A673 (cell line): ENCODE data around the gene ZBTB14. TPM values are rescaled to one million over a fixed set of nuclear protein-coding genes. Genes with fewer than 3 reads are reported as not detected.
A peak's percentile ranks its signal among the peaks of the same experiment; 100 is the strongest.

Experiments used
- BruUV-seq: library from RNA; stranded (reverse); fragments of 400-500 nt; replicated peaks from 2 replicates; lab custom pipeline; 2021; lab: Mats Ljungman, UMichigan
- CTCF ChIA-PET: fragments of 300-600 bp; sonication (Branson Sonifier 250); formaldehyde crosslinking; loops from one replicate; lab custom pipeline; 2022; ENCODE audit warnings: antibody characterized with exemption; lab: Charles Lee
- POLR2A ChIA-PET: fragments of 300-600 bp; sonication (Branson Sonifier 250); formaldehyde crosslinking; loops from one replicate; lab custom pipeline; 2022; ENCODE audit warnings: antibody characterized with exemption; ENCODE audit not compliant: low non-redundant PET; lab: Charles Lee
- DNase-seq: peaks from one replicate; pipeline ENCODE4 v3.0.0-alpha.2; 2015; ENCODE audit warnings: low spot score
- H3K27ac ChIP-seq: fragments of 200-600 bp; sonication (generic); 2 replicates; pipeline ENCODE4 v1.5.1; 2016; ENCODE audit warnings: mixed run types, low read depth, mild to moderate bottlenecking, mixed read lengths, antibody characterized with exemption, low read length; ENCODE audit not compliant: poor library complexity, severe bottlenecking
- H3K27me3 ChIP-seq: fragments of 200-600 bp; sonication (generic); replicated peaks from 2 replicates; pipeline ENCODE4 v1.6.1; 2017; ENCODE audit warnings: mixed run types, low read depth, mild to moderate bottlenecking, mixed read lengths, antibody characterized with exemption, low read length; ENCODE audit not compliant: insufficient read depth, poor library complexity
- H3K36me3 ChIP-seq: fragments of 200-600 bp; sonication (generic); 2 replicates; pipeline ENCODE4 v1.6.1; 2016; ENCODE audit warnings: mixed run types, mild to moderate bottlenecking, mixed read lengths, antibody characterized with exemption, low read length; ENCODE audit not compliant: insufficient read depth, poor library complexity, severe bottlenecking
- H3K4me1 ChIP-seq: fragments of 200-600 bp; sonication (generic); 2 replicates; pipeline ENCODE4 v1.6.1; 2017; ENCODE audit warnings: mixed run types, mild to moderate bottlenecking, mixed read lengths, antibody characterized with exemption, low read length; ENCODE audit not compliant: insufficient read depth, poor library complexity, severe bottlenecking
- H3K4me3 ChIP-seq: fragments of 200-600 bp; sonication (generic); 2 replicates; pipeline ENCODE4 v1.5.1; 2016; ENCODE audit warnings: low read depth, mixed run types, mild to moderate bottlenecking, mixed read lengths, low read length; ENCODE audit not compliant: poor library complexity, severe bottlenecking
- H3K9me3 ChIP-seq: fragments of 200-600 bp; sonication (generic); 2 replicates; pipeline ENCODE4 v1.6.1; 2016; ENCODE audit warnings: mixed run types, low read depth, mild to moderate bottlenecking, mixed read lengths, antibody characterized with exemption, low read length; ENCODE audit not compliant: poor library complexity, severe bottlenecking
- CTCF ChIP-seq: fragments of 300-800, 200-600 bp; sonication (generic); conservative IDR thresholded peaks from 2 replicates; pipeline ENCODE4 v1.5.1; 2017; ENCODE audit warnings: low read depth, mild to moderate bottlenecking, antibody characterized with exemption, low read length, moderate library complexity, mixed read lengths
- EZH2 ChIP-seq: fragments of 200-600 bp; sonication (generic); IDR thresholded peaks from 2 replicates; pipeline ENCODE4 v1.6.1; 2017; ENCODE audit warnings: borderline replicate concordance, low read depth, mild to moderate bottlenecking, mixed read lengths, antibody characterized with exemption, low read length; ENCODE audit not compliant: poor library complexity, severe bottlenecking
- intact Hi-C: fragments of 100-400 bp; cut with micrococcal nuclease; formaldehyde crosslinking; loops from one replicate; pipeline ENCODE4 v1.10.0; 2022; ENCODE audit not compliant: unreplicated experiment
- total RNA-seq: library from RNA; stranded (reverse); gene quantifications from 2 replicates; pipeline ENCODE4 v1.2.3, GENCODE V29; 2021

The ZBTB14 gene
- total RNA-seq, 1 experiment from 2014 or later, result 14.8 TPM

- peaks cover 4% of the 10 kb centered on the region for H3K4me1 ChIP-seq
- peaks cover 32% of the 10 kb centered on the region for H3K27me3 ChIP-seq
- POLR2A ChIA-PET, result no interaction called here
- H3K4me3 ChIP-seq, result peak overlapping the region; percentile 77
- H3K9me3 ChIP-seq, result no peaks in the 10 kb centered on the region
- CTCF ChIA-PET, result no interaction called here
- peak overlapping the region; percentile 86 for H3K27ac ChIP-seq
- peaks cover 2% of the 10 kb centered on the region for H3K36me3 ChIP-seq
- intact Hi-C loops, result loop anchor here (5.0 kb wide), 1 partner anchor 60 kb away; no protein-coding TSS in a partner anchor
- peak; percentile 89 for DNase-seq
- no peak for TF ChIP-seq EZH2
- no peak for TF ChIP-seq CTCF
- BruUV-seq, result no TSS peak
Measured at GRCh38 chr18:5296706-5297320, 1.3 kb upstream of the ZBTB14 start.

- peak overlapping the region; percentile 77 for H3K4me3 ChIP-seq
- no peaks in the 10 kb centered on the region for H3K9me3 ChIP-seq
- peaks cover 9% of the 10 kb centered on the region for H3K36me3 ChIP-seq
- H3K27me3 ChIP-seq, result peaks cover 25% of the 10 kb centered on the region
- intact Hi-C loops, result loop anchor here (5.0 kb wide), 1 partner anchor 59 kb away; no protein-coding TSS in a partner anchor
- POLR2A ChIA-PET, result no interaction called here
- no TSS peak for BruUV-seq
- H3K27ac ChIP-seq, result peak overlapping the region; percentile 90
- CTCF ChIA-PET, result no interaction called here
- H3K4me1 ChIP-seq, result peaks cover 4% of the 10 kb centered on the region
- TF ChIP-seq CTCF (no peak), EZH2 (no peak)
- DNase-seq, result peak; percentile 97
Measured at GRCh38 chr18:5295981-5296705, 617 bp upstream of the ZBTB14 start.

GRCh38 chr18:5294457-5295230 lies 882 bp downstream of the ZBTB14 start:
- Histone ChIP-seq H3K27me3 (peaks cover 10% of the 10 kb centered on the region), H3K9me3 (no peaks in the 10 kb centered on the region), H3K4me3 (peak overlapping the region; percentile 52), H3K27ac (peak overlapping the region; percentile 56), H3K4me1 (peaks cover 4% of the 10 kb centered on the region), H3K36me3 (peaks cover 22% of the 10 kb centered on the region)
- TF ChIP-seq CTCF, result no peak
- no peak for TF ChIP-seq EZH2
- ChIA-PET POLR2A (no interaction called here), CTCF (no interaction called here)
- intact Hi-C loops, result loop anchor here (5.0 kb wide), 1 partner anchor 57 kb away; no protein-coding TSS in a partner anchor
- peak; percentile 69 for DNase-seq
- BruUV-seq, result no TSS peak
